Fibroblast of peridontal ligament (primary cell): ENCODE results near the gene LDB3.

ENCODE experiments used
- DNase-seq: peaks from one replicate; pipeline ENCODE4 v3.0.0-alpha.2; 2010; ENCODE audit errors: extremely low read depth

The LDB3 gene

GRCh38 chr10:86664341-86665217, 3.7 kb upstream of the LDB3 start:
- no peak for DNase-seq

GRCh38 chr10:86665218-86665607, 3.1 kb upstream of the LDB3 start:
- DNase-seq: no peak

GRCh38 chr10:86665868-86666267, 2.4 kb upstream of the LDB3 start:
- no peak for DNase-seq

- no peak for DNase-seq
Observed at GRCh38 chr10:86666538-86666937, 1.8 kb upstream of the LDB3 start.

- DNase-seq: no peak
Observed at GRCh38 chr10:86667421-86668181, 710 bp upstream of the LDB3 start.

GRCh38 chr10:86670290-86670811, 2.0 kb downstream of the LDB3 start:
- no peak for DNase-seq

- DNase-seq: no peak
Observed at GRCh38 chr10:86670876-86671275, 2.6 kb downstream of the LDB3 start.

GRCh38 chr10:86671419-86671818, 3.1 kb downstream of the LDB3 start:
- DNase-seq: no peak

- no peak for DNase-seq
Observed at GRCh38 chr10:86671985-86672710, 3.8 kb downstream of the LDB3 start.

- DNase-seq: no peak
Observed at GRCh38 chr10:86673216-86673826, 5.0 kb downstream of the LDB3 start.

GRCh38 chr10:86673827-86674581, 5.7 kb downstream of the LDB3 start:
- no peak for DNase-seq

- no peak for DNase-seq
Observed at GRCh38 chr10:86674912-86675311, 6.6 kb downstream of the LDB3 start.

- DNase-seq: no peak
Observed at GRCh38 chr10:86677374-86677773, 9.1 kb downstream of the LDB3 start.

- no peak for DNase-seq
Observed at GRCh38 chr10:86678999-86679792, 10.9 kb downstream of the LDB3 start.

- no peak for DNase-seq
Observed at GRCh38 chr10:86681047-86681446, 12.7 kb downstream of the LDB3 start.

- DNase-seq: no peak
Observed at GRCh38 chr10:86681722-86682386, 13.5 kb downstream of the LDB3 start.

GRCh38 chr10:86682675-86683074, 14.4 kb downstream of the LDB3 start:
- DNase-seq: no peak

- peak; percentile 34 for DNase-seq
Observed at GRCh38 chr10:86684331-86685097, 16.2 kb downstream of the LDB3 start.

GRCh38 chr10:86685416-86685815, 17.1 kb downstream of the LDB3 start:
- no peak for DNase-seq
